ENCODE measurements around the gene LYRM4. TPM values are rescaled to one million over a fixed set of nuclear protein-coding genes. Genes with fewer than 3 reads are reported as not detected.

The LYRM4 gene
- total and polyA plus RNA-seq, 9 of the 15 experiments (the other 6 are each of a cell fraction or from before 2014, with no cell fraction given): 24.2 to 69.4 (median 41.8) TPM

GRCh38 chr6:5078121-5078669, 182.6 kb downstream of the LYRM4 start:
- peak; percentile 91 for FAIRE-seq
- in situ Hi-C loops (cut with MboI): no loop called here
- TF ChIP-seq NR2C2 (CRISPR knock-in tag; IDR thresholded peaks at IDR 0.05) (no peak), NR2C2 (tag; IDR thresholded peaks at IDR 0.05) (no peak), CTCF (IDR thresholded peaks at IDR 0.05 in 2 of 3, conservative IDR thresholded peaks at IDR 0.05 in 1 of 3; ENCODE audit: insufficient read depth in 2 of 3, low read depth in 1 of 3, low read length in 3 of 3) (peak; percentile 34 to 50 (median 50); a peak in 5 of 6 replicates), BRD4 (IDR thresholded peaks at IDR 0.05) (no peak), ARHGAP35 (IDR thresholded peaks at IDR 0.05; ENCODE audit: partially characterized antibody) (no peak), NCOA1 (IDR thresholded peaks at IDR 0.05; ENCODE audit: low read depth) (no peak), ZBTB40 (IDR thresholded peaks at IDR 0.05) (no peak), ZBTB40 (CRISPR knock-in tag; IDR thresholded peaks at IDR 0.05) (no peak)
- TF ChIP-seq, protein P1, sequence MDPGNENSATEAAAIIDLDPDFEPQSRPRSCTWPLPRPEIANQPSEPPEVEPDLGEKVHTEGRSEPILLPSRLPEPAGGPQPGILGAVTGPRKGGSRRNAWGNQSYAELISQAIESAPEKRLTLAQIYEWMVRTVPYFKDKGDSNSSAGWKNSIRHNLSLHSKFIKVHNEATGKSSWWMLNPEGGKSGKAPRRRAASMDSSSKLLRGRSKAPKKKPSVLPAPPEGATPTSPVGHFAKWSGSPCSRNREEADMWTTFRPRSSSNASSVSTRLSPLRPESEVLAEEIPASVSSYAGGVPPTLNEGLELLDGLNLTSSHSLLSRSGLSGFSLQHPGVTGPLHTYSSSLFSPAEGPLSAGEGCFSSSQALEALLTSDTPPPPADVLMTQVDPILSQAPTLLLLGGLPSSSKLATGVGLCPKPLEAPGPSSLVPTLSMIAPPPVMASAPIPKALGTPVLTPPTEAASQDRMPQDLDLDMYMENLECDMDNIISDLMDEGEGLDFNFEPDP (CRISPR knock-in tag; IDR thresholded peaks at IDR 0.05): no peak

More at GRCh38 chr6:5078121-5078669, 182.6 kb downstream of the LYRM4 start:
- intact Hi-C loops (cut with micrococcal nuclease): no loop called here
- H3K9me3 ChIP-seq (replicated peaks; ENCODE audit: control insufficient read depth, insufficient read depth, low read depth, low read length): no peaks in the 10 kb centered on the region
- ChIA-PET CTCF (ENCODE audit: low intra/inter-chr PET ratio) (interaction anchor here (0.7 kb wide), 1 partner anchor 48 kb away, joined by 3 read pairs; no protein-coding TSS in a partner anchor), POLR2A (no interaction called here)
- H3K9me1 ChIP-seq (ENCODE audit: control insufficient read depth, insufficient read depth, low read length): no peaks in the 10 kb centered on the region
- peaks cover 8 to 30% of the 10 kb centered on the region in 2 experiments; a peak in 3 of 5 replicates for H3K27me3 ChIP-seq (ENCODE audit: control insufficient read depth in 2 of 2, insufficient read depth in 2 of 2, low read length in 2 of 2)
- H3K4me2 ChIP-seq (ENCODE audit: insufficient read depth, low read length): no peak overlapping the region
- no peak overlapping the region for H3K27ac ChIP-seq (ENCODE audit: extremely low read depth, low read depth, low read length)
- BruUV-seq (replicated peaks): no TSS peak
- H2AFZ ChIP-seq (ENCODE audit: low read depth, low read length): no peak overlapping the region
- DNase-seq (ENCODE audit: extremely low read depth in 1 of 4, low spot score in 3 of 4): peak; percentile 45 to 57 (median 49)
- H3K4me1 ChIP-seq (replicated peaks in 1 of 2; ENCODE audit: control insufficient read depth in 2 of 2, insufficient read depth in 2 of 2, low read length in 2 of 2): peaks cover 0 to 2% of the 10 kb centered on the region in 2 experiments; a peak in 2 of 5 replicates
- H3K79me2 ChIP-seq (ENCODE audit: control insufficient read depth, insufficient read depth, low read length): no peaks in the 10 kb centered on the region
- peak; percentile 95 for ATAC-seq
- 6% methylated on average over 5 of the region's 5 CpGs for WGBS (ENCODE audit: insufficient coverage, low coverage, missing lambda C conversion rate)
- no peaks in the 10 kb centered on the region for H3K36me3 ChIP-seq (ENCODE audit: control insufficient read depth, insufficient read depth, low read length)
- no peak overlapping the region for H3K4me3 ChIP-seq
- H4K20me1 ChIP-seq (replicated peaks; ENCODE audit: control insufficient read depth, insufficient read depth, low read length): no peaks in the 10 kb centered on the region
- no peak overlapping the region for H3K9ac ChIP-seq (ENCODE audit: insufficient read depth in 1 of 2, low read depth in 2 of 2, low read length in 2 of 2)

All from K562 (cell line).